ENCODE results near the gene ANKRD44.
"Not testable (repeated sequence)": the region's sequence is repeated elsewhere in the genome, so short reads cannot be mapped to it uniquely, and the experiment has no call there.

Gene ANKRD44

DNA sequence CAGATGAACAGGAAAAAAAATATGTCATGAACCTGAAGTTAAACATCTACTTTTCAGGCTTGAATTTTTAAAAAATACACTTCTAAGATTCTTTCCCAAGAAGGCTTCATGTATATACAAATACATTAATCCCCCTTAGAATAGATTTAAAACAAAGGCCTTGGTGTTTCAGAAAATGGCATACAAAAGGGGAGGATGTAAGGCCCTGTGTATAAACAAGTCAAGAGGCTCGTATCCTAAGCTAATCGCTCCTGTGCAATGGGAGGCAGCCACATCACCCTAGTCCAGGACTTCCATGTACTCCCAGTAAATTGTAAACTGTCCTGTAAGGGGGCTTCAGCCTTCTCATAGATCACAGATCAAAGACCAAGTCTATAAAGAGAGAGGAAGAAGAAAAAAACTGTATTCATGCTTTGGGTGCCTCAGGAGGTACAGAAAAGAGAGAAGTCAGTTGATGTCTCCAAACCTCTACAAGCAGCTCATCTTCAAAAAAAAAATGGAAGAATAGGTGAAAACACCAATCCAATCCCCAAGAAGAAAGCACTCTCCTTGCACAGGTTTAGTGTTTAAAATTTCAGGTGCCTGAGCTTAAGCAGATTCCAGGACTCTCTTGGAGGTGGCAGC lies 53.9 kb downstream of the ANKRD44 start:
- DNase-seq = no peak

DNA sequence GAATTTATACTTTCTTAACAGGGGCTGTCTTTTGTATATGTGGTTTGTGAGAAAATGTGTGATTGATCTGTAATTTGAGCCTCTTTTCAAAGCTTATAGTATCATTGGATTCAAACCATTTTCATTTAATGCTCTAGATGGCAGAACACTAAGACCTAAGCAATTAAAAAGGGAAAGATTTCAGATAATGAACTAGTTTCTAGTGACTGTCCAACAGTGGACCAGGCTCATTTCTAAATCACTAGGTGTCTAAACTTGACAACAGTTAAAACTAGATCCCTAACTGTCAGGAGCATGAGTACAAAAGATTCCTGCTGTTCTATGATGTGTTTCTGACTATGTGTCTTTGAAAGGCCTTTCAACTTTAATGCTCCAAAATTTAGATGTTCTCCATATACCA lies 54.6 kb downstream of the ANKRD44 start:
- no peak for DNase-seq

DNA sequence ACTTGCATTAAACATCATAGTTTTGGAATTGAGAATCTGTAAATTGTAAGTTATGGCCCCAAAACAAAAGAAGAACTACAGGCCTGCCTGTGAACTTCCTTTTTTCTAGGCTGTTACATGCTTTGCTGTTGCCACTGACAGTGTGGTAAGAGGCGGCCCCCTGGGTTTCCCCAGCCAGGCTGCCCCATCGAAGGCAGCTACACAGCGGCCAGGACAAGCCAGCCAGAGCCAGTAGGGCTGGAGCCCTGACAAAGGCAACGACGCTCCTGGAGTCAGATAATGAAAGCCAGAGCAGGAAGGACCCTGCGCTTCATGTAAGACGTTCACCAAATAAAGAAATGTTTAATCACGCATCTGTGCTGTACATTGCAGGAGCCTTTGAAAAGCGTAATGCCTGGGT lies 55.0 kb downstream of the ANKRD44 start:
- peak; percentile 54 to 61 for DNase-seq

DNA sequence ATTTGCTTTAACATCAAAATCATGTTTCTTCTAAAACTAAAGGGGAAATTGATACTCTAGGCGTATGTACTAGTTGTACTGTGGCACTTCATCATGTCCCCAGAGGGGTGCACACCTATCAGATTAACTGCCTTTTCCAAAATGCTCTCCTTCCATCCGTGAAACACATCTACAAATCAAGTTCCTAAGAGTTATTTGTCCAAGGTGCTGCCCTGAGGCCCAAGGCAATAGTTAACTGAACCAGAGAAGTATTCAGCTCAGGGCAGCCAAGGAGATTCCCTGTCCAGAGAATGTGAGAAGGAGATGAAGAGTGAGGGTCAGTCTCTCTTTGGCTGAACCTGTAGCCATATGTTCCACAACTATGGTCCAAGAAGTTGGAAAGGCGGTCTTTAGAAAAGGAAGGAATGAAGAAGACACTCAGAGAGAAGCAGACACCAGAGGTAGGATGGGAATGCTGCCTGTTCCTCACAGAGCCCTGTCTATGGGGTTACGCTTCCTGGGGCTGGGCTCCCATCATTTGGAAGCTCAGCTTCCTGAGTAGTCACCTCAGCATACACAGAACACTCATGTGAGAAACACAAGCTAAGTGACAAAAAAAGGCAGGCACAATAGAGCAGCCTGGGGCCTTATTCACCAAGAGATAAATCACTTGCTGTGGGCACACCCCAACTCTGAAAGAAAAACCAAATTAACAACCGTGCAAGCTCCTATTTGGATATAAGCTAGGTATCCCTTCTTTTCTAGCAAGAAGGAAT lies 55.6 kb downstream of the ANKRD44 start:
- no peak for DNase-seq

DNA sequence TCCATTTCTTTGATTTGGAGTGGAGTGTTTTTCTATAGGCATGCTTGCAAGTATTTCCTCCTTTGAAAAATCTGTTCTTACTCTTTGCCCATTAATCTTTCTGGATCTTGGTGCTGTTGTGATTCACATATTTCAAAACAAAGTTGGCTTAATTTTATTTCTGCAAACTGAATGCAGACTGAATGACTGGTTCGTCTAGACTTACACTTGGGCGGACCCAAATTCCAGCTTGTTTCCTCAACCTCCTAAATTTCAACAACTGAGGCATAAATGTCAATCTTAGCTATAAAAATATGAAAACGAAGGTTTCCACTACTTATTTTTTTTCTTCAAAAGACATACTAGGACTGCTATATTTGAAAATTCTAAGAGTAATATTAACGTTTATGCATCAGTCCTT lies 59.0 kb downstream of the ANKRD44 start:
- no peak for DNase-seq

GRCh38 chr2:197251163-197251562 lies 59.4 kb downstream of the ANKRD44 start:
- no peak for DNase-seq

- DNase-seq = no peak
Measured at GRCh38 chr2:197250084-197250397, 60.5 kb downstream of the ANKRD44 start.

DNA sequence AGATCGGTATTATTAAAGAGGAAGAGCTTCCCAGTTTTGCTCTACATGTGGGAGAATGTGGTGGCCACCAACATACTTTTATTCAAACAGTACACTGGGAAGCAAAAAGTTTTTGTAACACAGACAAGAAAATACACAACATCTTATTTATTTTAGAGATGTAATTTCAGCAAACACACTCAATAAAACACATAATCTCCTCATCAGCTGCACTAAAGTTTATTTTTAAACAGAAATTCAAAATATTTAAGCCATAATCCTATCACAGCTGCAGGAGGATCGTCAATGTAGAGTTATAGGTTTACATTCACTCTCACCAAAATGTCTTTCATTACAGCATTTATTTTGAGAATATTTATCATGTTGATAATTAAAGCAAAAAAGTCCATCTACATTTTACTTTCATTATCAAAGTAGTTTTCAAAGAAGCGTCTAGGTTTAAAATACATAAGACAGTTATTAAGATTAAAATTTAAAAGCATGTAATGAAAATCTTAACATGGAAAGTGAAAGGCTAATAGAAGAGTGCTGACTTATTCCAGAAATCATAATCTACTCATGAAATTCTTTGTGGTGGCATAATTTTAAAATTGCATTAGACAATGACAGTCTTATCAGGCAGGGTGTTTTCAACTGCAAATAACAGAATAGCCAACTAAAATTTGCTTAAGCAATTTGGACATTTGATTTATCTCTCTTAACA lies 61.0 kb downstream of the ANKRD44 start:
- DNase-seq = no peak

DNA sequence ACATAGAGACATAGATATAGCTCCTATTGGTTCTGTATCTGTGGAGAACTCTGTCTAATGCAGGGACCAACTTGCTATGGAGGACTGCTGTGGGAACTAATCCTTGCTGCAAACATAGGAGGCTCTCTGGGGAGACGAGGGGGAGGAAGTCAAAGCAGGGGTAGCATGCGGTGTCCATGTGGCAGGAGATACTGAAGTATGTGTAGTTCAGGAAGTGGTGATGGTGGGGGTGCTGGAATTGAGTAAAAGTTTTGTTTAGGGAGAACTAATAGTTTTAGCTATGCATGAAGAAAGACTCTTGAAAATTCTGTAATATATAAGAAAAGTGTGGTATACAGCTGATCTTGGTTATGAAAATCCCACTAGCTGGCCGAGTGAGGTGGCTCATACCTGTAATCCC lies 62.0 kb downstream of the ANKRD44 start:
- DNase-seq = peak; percentile 31 to 34

DNA sequence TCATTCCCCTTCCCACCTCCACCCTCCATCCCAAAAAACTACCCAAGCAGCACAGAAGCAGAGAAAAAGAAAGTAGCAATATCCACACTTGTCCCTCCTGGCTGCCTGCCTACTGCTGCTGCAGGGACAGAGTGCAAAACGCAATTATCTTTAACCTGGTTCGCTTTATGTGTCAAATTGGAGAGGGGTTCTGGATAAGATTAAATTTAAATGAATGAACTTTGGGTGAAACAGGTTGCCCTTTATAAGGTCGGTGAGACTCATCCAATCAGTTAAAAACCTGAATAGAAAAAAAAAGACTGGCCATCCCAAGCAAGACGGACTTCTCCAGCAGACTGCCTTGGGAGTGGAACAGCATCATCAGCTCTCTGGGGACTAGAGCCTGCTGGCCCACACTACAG lies 62.6 kb downstream of the ANKRD44 start:
- DNase-seq = no peak

DNA sequence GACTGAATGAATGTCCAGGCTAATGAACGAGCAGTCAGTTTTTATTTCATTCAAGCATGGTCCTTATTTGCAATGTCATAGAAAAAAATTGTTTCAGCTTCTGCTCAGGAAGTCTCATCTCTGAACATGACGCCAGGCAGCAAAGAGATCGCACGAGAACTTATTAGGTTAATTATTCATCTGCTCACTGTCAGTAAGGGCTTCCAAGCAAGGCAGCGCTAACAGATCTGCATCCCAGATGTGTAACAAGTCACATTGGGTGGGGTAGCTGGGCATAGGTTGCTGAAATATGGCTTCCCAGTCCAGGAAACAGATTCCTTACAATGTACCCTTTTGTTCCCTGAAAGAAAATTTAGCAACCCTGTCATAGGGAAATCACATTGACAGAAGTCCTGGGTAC lies 63.5 kb downstream of the ANKRD44 start:
- DNase-seq = no peak

DNA sequence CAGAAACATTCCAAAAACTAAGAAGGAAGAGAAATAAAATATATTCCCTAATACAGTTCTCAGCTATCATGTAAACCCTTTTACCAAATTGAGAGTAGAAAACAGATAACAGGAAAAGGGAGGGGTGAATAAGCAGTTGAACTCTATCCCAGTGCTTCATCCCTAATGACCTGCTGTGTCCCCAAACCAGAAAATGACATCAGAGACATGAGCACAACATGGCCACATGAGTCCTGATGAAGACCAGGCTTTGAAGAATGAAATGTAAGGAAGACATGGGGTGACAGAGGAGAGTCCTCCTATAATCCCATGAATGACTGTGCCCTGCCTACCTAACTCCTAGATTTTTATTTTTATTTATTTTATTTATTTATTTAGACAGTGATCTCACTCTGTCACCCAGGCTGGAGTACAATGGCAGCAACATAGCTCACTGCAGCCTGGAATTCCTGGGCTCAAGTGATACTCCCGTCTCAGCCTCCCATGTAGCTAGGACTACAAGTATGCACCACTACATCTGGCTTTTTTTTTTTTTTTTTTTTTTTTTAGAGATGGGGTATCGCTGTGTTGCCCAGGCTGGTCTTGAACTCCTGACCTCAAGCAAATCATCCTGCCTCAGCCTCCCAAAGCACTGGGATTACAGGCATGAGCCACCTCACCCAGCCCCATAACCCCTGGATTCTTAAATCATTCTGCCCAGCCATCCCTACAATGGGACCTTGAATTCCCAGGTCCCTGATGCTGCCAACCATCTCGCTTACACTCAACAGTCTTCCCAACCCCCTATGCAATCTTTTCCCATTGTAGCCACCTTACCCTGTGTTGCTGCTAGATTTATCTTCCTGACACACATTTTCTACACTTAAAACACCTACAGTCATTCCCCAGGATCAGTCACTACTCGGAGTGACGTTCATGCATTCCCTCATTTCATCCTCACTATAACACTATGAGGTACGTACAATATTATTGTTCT lies 64.5 kb downstream of the ANKRD44 start:
- no peak for DNase-seq

- DNase-seq = no peak
Measured at GRCh38 chr2:197244349-197244748, 66.2 kb downstream of the ANKRD44 start.

DNA sequence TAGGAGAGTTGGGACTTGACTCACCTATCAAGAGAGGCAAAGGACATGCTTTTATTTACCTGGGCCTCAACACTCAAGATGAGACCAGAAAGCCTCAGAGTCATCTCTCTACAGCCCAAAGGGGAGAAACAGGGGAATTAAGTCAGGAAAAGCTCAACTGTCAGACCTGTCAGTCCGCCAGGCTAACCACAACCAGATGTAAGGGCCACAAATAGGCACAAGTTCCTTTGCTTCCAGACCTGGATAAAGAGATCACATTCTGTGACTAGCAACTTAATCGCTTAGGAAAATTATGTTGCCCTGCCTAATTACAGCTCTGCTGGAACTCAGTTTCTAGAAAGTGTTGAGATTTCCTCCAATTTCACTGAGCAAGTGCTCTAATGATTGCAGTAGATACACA lies 67.9 kb downstream of the ANKRD44 start:
- no peak for DNase-seq

DNA sequence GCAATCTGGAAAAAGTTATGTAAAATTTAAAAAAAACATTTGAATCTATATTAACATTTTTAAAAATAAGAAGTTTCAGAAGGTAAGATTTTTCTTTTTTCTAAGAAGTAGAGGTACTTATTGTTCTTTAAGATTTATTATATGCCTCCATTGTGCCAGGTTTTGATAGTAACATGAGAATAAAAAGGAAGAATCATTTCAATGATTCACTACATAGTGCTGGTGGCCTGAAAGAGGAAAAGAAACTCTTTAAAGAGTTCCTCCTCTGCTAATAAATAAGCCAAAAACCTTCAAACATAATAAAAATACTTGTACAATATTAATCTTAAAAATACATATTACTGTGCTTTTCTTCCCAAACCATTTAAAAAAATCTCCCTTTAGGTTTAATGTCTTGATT lies 69.0 kb downstream of the ANKRD44 start:
- DNase-seq = no peak

DNA sequence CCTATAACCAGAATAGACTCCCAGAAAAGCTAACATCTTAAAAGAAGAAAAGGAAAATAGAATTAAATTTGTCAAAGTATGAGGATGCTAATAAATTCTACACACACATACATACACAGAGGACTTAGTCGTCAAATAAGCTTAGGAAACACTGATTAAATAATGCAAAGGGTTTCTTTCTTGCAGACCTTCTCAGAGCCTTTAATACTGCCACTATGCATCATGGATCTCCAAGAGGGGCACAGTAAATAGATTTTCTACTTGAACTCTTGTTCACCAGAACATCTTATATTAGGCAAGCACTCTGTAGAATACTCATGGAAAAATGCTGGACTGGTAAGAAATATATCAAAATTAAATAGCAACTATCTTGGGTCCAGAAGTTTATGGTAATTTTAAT lies 69.4 kb downstream of the ANKRD44 start:
- DNase-seq = no peak

- DNase-seq = no peak
Measured at GRCh38 chr2:197240421-197241041, 70.0 kb downstream of the ANKRD44 start.

DNA sequence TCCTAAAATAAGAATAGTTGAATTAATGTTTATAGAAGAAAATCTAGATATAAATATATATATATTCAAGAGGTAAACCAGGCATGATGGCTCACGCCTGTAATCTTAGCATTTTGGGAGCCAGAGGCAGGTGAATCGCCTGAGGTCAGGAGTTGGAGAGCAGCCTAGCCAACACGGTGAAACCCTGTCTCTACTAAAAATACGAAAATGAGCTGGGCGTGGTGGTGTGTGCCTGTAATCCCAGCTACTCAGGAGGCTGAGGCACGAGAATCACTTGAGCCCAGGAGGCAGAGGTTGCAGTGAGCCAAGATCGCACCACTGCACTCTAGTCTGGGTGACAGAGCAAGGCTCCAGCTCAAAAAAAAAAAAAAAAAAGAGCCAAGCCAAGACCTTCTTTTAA lies 70.6 kb downstream of the ANKRD44 start:
- not testable (repeated sequence) for DNase-seq

- DNase-seq = no peak
Measured at GRCh38 chr2:197239434-197239833, 71.1 kb downstream of the ANKRD44 start.

GRCh38 chr2:197238043-197238365 lies 72.6 kb downstream of the ANKRD44 start:
- DNase-seq = no peak

DNA sequence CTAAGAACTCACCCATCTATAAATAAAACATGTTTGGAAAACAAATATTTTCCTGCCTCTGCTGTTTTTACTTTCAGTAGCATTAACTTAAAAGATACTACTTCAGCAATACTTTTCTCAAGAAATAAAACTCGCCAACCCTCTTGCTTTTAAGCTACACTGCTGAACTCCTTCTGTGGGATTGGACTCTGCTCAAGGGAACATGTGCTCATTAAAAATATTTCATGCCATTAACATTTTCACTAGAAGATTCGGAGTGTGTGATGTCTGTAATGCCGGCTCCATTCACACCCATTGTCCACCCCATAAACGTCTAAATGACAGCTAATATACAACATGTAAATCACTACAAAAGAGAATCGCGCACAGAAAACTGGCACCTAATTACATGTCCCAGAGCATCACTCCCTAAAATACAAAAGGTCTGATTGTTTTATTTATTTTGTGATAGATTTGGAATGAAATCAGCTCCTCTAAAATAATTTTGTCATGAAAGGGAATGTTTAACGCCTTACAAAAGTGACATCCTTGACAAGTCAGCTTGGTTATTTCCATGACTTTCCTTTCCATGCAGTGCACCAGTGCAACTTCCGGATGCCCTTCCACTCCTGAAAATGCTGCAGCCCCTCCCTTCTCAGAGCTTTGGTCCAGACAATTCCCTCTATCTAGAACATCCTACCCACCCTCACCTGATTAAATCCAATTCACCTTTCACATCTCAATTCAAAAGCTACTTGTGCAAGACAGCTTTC lies 73.1 kb downstream of the ANKRD44 start:
- no peak for DNase-seq

- no peak for DNase-seq
Measured at GRCh38 chr2:197236816-197237215, 73.8 kb downstream of the ANKRD44 start.

Data from activated CD4-positive, alpha-beta T cell treated with anti-CD3 and anti-CD28 coated beads for 4 hours (primary cell).